Measurements from ENCODE around the gene TMEM154. TPM values are rescaled to one million over a fixed set of nuclear protein-coding genes. Genes with fewer than 3 reads are reported as not detected.

TMEM154 gene
- total RNA-seq, 1 experiment from 2014 or later, result 34.5 TPM

DNA sequence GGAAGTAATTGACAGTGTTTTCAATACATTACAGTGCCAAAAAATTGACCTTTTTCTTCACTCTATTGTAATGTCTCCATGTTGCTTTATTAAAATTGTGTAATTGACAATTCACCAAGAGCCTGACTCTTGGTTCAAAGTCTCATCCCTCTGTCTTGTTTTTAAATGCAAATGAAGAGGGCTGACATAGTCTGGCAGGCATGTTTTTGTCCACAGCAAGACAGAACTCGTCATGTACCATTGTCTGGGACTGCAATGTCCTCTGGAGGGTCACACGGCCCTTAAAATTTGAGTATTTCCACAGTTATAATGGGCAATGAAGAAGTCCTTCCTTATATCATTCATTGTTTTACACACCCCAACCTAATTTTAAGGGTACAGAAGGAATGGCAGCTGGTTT is 105.9 kb downstream of the TMEM154 start:
- no TSS peak for BruUV-seq (replicated peaks)
- H3K79me2 ChIP-seq (ENCODE audit: low read depth), result no peaks in the 10 kb centered on the region
- no peak overlapping the region for H3K4me2 ChIP-seq
- H3F3A ChIP-seq (ENCODE audit: insufficient read depth, low read depth), result peaks cover 15% of the 10 kb centered on the region
- no peaks in the 10 kb centered on the region for H3K27me3 ChIP-seq (ENCODE audit: insufficient read depth, low read depth)
- no peaks in the 10 kb centered on the region for H3K9me2 ChIP-seq (ENCODE audit: insufficient read depth)
- H3K4me1 ChIP-seq (replicated peaks; ENCODE audit: insufficient read depth), result peaks cover 28% of the 10 kb centered on the region
- no peak overlapping the region for H3K4me3 ChIP-seq
- H3K9me3 ChIP-seq (ENCODE audit: insufficient read depth, low read depth), result no peaks in the 10 kb centered on the region
- no peaks in the 10 kb centered on the region for H4K20me1 ChIP-seq (ENCODE audit: insufficient read depth)
- H3K27ac ChIP-seq, result no peak overlapping the region
- no peak for TF ChIP-seq EZH2 (IDR thresholded peaks at IDR 0.05; ENCODE audit: low read depth)
- TF ChIP-seq, protein P1, sequence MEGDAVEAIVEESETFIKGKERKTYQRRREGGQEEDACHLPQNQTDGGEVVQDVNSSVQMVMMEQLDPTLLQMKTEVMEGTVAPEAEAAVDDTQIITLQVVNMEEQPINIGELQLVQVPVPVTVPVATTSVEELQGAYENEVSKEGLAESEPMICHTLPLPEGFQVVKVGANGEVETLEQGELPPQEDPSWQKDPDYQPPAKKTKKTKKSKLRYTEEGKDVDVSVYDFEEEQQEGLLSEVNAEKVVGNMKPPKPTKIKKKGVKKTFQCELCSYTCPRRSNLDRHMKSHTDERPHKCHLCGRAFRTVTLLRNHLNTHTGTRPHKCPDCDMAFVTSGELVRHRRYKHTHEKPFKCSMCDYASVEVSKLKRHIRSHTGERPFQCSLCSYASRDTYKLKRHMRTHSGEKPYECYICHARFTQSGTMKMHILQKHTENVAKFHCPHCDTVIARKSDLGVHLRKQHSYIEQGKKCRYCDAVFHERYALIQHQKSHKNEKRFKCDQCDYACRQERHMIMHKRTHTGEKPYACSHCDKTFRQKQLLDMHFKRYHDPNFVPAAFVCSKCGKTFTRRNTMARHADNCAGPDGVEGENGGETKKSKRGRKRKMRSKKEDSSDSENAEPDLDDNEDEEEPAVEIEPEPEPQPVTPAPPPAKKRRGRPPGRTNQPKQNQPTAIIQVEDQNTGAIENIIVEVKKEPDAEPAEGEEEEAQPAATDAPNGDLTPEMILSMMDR (conservative IDR thresholded peaks at IDR 0.05), result no peak
- H3K36me3 ChIP-seq (ENCODE audit: low read depth), result no peaks in the 10 kb centered on the region
- intact Hi-C loops (cut with micrococcal nuclease; ENCODE audit: unreplicated experiment), result no loop called here
- no peak for DNase-seq
- POLR2A ChIA-PET (ENCODE audit: unreplicated experiment), result no interaction called here
- CTCF ChIA-PET, result no interaction called here
- H2AFZ ChIP-seq, result no peak overlapping the region

DNA sequence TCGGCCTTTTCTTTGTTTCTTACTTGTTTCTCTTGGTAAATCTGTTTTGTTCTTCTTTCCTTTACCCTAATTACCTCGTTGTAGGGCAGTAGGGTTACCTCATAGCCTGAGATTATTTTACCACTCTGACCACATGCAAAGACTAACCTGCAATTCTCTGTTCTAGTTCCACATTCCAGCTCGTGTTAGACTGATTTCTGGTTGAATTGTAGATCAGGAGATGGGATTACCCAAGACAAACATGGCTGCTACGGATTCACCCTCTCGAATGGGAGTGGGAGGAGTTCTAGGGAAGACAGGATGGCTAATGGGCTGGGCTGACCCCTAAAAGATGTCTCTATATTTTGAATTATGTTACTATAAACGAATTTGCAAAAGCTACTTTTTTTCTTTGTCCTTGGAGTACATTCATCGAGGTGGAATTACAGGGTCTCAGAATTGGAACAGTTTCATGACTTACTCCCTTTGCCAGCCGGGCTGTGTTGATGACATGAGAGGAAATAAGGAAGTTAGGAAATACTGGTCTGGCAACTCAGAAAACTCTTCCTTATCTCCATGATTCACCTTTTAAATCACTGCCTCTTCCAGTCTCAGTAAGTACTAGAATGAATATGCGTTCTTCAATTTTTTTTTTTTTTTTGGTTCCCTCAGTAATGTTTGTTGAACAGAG is 107.2 kb downstream of the TMEM154 start:
- CTCF ChIA-PET, result no interaction called here
- DNase-seq, result peak; percentile 18 to 92
- BruUV-seq (replicated peaks), result no TSS peak
- POLR2A ChIA-PET (ENCODE audit: unreplicated experiment), result no interaction called here
- no peaks in the 10 kb centered on the region for H4K20me1 ChIP-seq (ENCODE audit: insufficient read depth)
- intact Hi-C loops (cut with micrococcal nuclease; ENCODE audit: unreplicated experiment), result loop anchor here (1.0 kb wide), 2 partner anchors 18 to 36 kb away; partner anchors contain the start of gene FBXW7
- peak overlapping the region; percentile 89 for H2AFZ ChIP-seq
- H3F3A ChIP-seq (ENCODE audit: insufficient read depth, low read depth), result peaks cover 15% of the 10 kb centered on the region
- H3K79me2 ChIP-seq (ENCODE audit: low read depth), result no peaks in the 10 kb centered on the region
- peak overlapping the region; percentile 94 for H3K27ac ChIP-seq
- no peaks in the 10 kb centered on the region for H3K9me3 ChIP-seq (ENCODE audit: insufficient read depth, low read depth)
- H3K27me3 ChIP-seq (ENCODE audit: insufficient read depth, low read depth), result no peaks in the 10 kb centered on the region
- TF ChIP-seq, protein P1 (conservative IDR thresholded peaks at IDR 0.05), result no peak
- no peak for TF ChIP-seq EZH2 (IDR thresholded peaks at IDR 0.05; ENCODE audit: low read depth)
- H3K4me1 ChIP-seq (replicated peaks; ENCODE audit: insufficient read depth), result peaks cover 28% of the 10 kb centered on the region
- peak overlapping the region; percentile 50; the same call in 1 of the 2 replicates for H3K4me3 ChIP-seq
- no peaks in the 10 kb centered on the region for H3K36me3 ChIP-seq (ENCODE audit: low read depth)
- peak overlapping the region; percentile 89 for H3K4me2 ChIP-seq
- H3K9me2 ChIP-seq (ENCODE audit: insufficient read depth), result no peaks in the 10 kb centered on the region

DNA sequence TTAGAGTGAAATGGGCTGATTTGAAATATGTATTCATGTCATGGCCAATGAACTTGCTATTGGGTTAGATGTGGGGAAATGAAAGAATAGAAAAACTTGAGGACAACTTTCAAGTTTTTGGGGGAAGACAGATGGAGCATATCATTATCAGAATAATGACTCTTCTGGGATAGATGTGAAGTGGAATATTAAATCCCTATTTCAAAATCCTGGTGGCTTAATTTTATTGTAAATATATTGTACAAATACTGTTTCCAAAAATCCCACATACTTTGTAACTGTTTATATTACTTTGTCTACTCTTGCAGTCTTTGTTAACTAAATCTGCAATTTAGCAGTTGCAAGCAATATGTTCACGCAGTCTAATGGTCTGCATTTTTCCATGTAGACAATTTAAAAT is 108.0 kb downstream of the TMEM154 start:
- TF ChIP-seq, protein P1 (conservative IDR thresholded peaks at IDR 0.05), result no peak
- no peak for TF ChIP-seq EZH2 (IDR thresholded peaks at IDR 0.05; ENCODE audit: low read depth)
- peaks cover 15% of the 10 kb centered on the region for H3F3A ChIP-seq (ENCODE audit: insufficient read depth, low read depth)
- ChIA-PET CTCF (no interaction called here), POLR2A (ENCODE audit: unreplicated experiment) (no interaction called here)
- H3K27me3 ChIP-seq (ENCODE audit: insufficient read depth, low read depth), result no peaks in the 10 kb centered on the region
- H3K9me3 ChIP-seq (ENCODE audit: insufficient read depth, low read depth), result no peaks in the 10 kb centered on the region
- intact Hi-C loops (cut with micrococcal nuclease; ENCODE audit: unreplicated experiment), result loop anchor here (1.0 kb wide), 2 partner anchors 19 to 35 kb away; partner anchors contain the start of gene FBXW7
- no peak for DNase-seq
- H4K20me1 ChIP-seq (ENCODE audit: insufficient read depth), result no peaks in the 10 kb centered on the region
- no peak overlapping the region for H2AFZ ChIP-seq
- no TSS peak for BruUV-seq (replicated peaks)
- peak overlapping the region; percentile 94 for H3K27ac ChIP-seq
- peaks cover 28% of the 10 kb centered on the region for H3K4me1 ChIP-seq (replicated peaks; ENCODE audit: insufficient read depth)
- H3K9me2 ChIP-seq (ENCODE audit: insufficient read depth), result no peaks in the 10 kb centered on the region
- peak overlapping the region; percentile 89 for H3K4me2 ChIP-seq
- H3K36me3 ChIP-seq (ENCODE audit: low read depth), result no peaks in the 10 kb centered on the region
- no peaks in the 10 kb centered on the region for H3K79me2 ChIP-seq (ENCODE audit: low read depth)
- H3K4me3 ChIP-seq, result no peak overlapping the region
